K562 (cell line): Measurements from ENCODE around the gene STAB2. TPM values are rescaled to one million over a fixed set of nuclear protein-coding genes. Genes with fewer than 3 reads are reported as not detected.

Experiments
- CREBBP ChIP-seq: IDR thresholded peaks from one replicate; pipeline ENCODE4 v1.6.1; 2012; ENCODE audit warnings: low read depth, mild to moderate bottlenecking, control low read depth, inconsistent platforms, low read length
- ELF2 ChIP-seq: fragments of 250-450 bp; sonication (Bioruptor Pico); IDR thresholded peaks from 2 replicates; pipeline ENCODE4 v1.5.0; 2021; ENCODE audit warnings: mild to moderate bottlenecking
- ESRRB ChIP-seq: fragments of 250-450 bp; sonication (Bioruptor Pico); IDR thresholded peaks from 2 replicates; pipeline ENCODE4 v1.5.0; 2020; ENCODE audit warnings: mild to moderate bottlenecking, moderate library complexity, borderline replicate concordance
- GATA2 ChIP-seq: sonication (generic); formaldehyde crosslinking; IDR thresholded peaks from 2 replicates; pipeline ENCODE4 v1.4.0; 2020; ENCODE audit warnings: mild to moderate bottlenecking, missing genetic modification reagents
- GTF3C2 ChIP-seq: IDR thresholded peaks from 3 replicates; pipeline ENCODE4 v1.6.1; 2011; ENCODE audit warnings: borderline replicate concordance, mild to moderate bottlenecking, moderate library complexity; ENCODE audit not compliant: insufficient read length; ENCODE audit errors: extremely low read depth
- HINFP ChIP-seq: fragments of 450-650 bp; conservative IDR thresholded peaks from 2 replicates; pipeline ENCODE4 v1.6.1; 2016; ENCODE audit warnings: missing genetic modification characterization, low read depth, mild to moderate bottlenecking, control low read depth, missing compliant biosample characterization
- KDM1A ChIP-seq, 2 experiments: fragments of 450-650 bp; IDR thresholded peaks; 2 replicates each; pipeline ENCODE4 v1.6.1; 2016; ENCODE audit warnings: mild to moderate bottlenecking in 2 of 2
- NFIC ChIP-seq: fragments of 450-650 bp; IDR thresholded peaks from 2 replicates; pipeline ENCODE4 v1.6.1; 2017; ENCODE audit warnings: mild to moderate bottlenecking, inconsistent platforms
- PML ChIP-seq: IDR thresholded peaks from 2 replicates; pipeline ENCODE4 v1.6.1; 2012; ENCODE audit warnings: low read length, inconsistent platforms
- TEAD4 ChIP-seq, 2 experiments: sonication (generic) in 1 of 2; formaldehyde crosslinking in 1 of 2; IDR thresholded peaks; 2 replicates each; pipeline versions ENCODE4 v1.6.1 to v1.8.0; 2012 to 2022; ENCODE audit warnings: borderline replicate concordance in 1 of 2, inconsistent platforms in 1 of 2, low read length in 1 of 2, mild to moderate bottlenecking in 1 of 2, missing genetic modification reagents in 1 of 2
- polyA plus RNA-seq, 8 experiments: library from polyadenylated mRNA; depleted of rRNA in 4 of 8; stranded (reverse) in 5 of 8; unstranded in 3 of 8; fragments of >200 nt; fragmentation: Nextera tagmentation in 2 of 8; fragmentation: Illumina TruSeq in 1 of 8; extraction: Ambion mirVana in 2 of 8; extraction: Trizol in 1 of 8; gene quantifications; 2 replicates each; pipeline versions ENCODE4 v1.2.1 to v1.2.3, GENCODE V29; 2011 to 2014; ENCODE audit warnings: inconsistent platforms in 1 of 8, missing spikeins in 1 of 8
- total RNA-seq, 7 experiments: library from RNA; depleted of rRNA in 6 of 7; stranded (reverse); fragments of >200 nt in 6 of 7; fragmentation: Illumina TruSeq in 2 of 7; extraction: Trizol in 2 of 7; gene quantifications; 2 replicates each; pipeline versions ENCODE4 v1.2.1 to v1.2.3, GENCODE V29; 2011 to 2021; ENCODE audit warnings: low replicate concordance in 1 of 7

Gene STAB2
- total and polyA plus RNA-seq, 9 of the 15 experiments (the other 6 are each of a cell fraction or from before 2014, with no cell fraction given) = 0.10 TPM; not detected in 8

GRCh38 chr12:103680591-103681141 is 93.6 kb downstream of the STAB2 start (continued):
- TF ChIP-seq GTF3C2 (no peak), ESRRB (CRISPR knock-in tag) (no peak), PML (peak; percentile 39; the same call in 1 of the 2 replicates), HINFP (tag) (no peak), TEAD4 (IDR thresholded peaks at IDR 0.05; ENCODE audit: low read length) (peak; percentile 88), TEAD4 (CRISPR knock-in tag; IDR thresholded peaks at IDR 0.05; ENCODE audit: borderline replicate concordance) (no peak), KDM1A (IDR thresholded peaks at IDR 0.05) (peak; percentile 61 to 76), GATA2 (CRISPR knock-in tag) (peak; percentile 63; the same call in 1 of the 2 replicates), ELF2 (CRISPR knock-in tag) (no peak), NFIC (peak; percentile 53; the same call in 1 of the 2 replicates), CREBBP (no peak)
